Suprapubic skin (tissue), 4 donors: Measurements from ENCODE around the gene MYH7B. TPM values are rescaled to one million over a fixed set of nuclear protein-coding genes. Genes with fewer than 3 reads are reported as not detected.
A peak's percentile ranks its signal among the peaks of the same experiment; 100 is the strongest.

Source experiments
- DNase-seq, 2 donors: peaks; one replicate each; pipeline ENCODE4 v3.0.0-alpha.2; 2019; ENCODE audit warnings: low spot score in 2 of 2
- H3K27ac ChIP-seq: fragments of 200-600 bp; sonication (generic); one replicate; pipeline ENCODE4 v1.5.1; 2019
- H3K27me3 ChIP-seq: fragments of 200-600 bp; sonication (generic); one replicate; pipeline ENCODE4 v1.5.1; 2019
- H3K36me3 ChIP-seq: fragments of 200-600 bp; sonication (generic); one replicate; pipeline ENCODE4 v1.5.1; 2019
- H3K4me1 ChIP-seq: fragments of 200-600 bp; sonication (generic); one replicate; pipeline ENCODE4 v1.5.1; 2019
- H3K4me3 ChIP-seq: fragments of 200-600 bp; sonication (generic); one replicate; pipeline ENCODE4 v1.5.1; 2019; ENCODE audit warnings: mild to moderate bottlenecking
- H3K9me3 ChIP-seq: fragments of 200-600 bp; sonication (generic); one replicate; pipeline ENCODE4 v1.5.1; 2019
- EP300 ChIP-seq: sonication (generic); formaldehyde crosslinking; IDR thresholded peaks from one replicate; pipeline ENCODE4 v1.6.1; 2017; ENCODE audit warnings: antibody characterized with exemption
- POLR2A ChIP-seq, 2 donors: fragments of 450-650 bp; IDR thresholded peaks; one replicate each; pipeline ENCODE4 v1.6.1; 2017; ENCODE audit warnings: antibody characterized with exemption in 2 of 2, mild to moderate bottlenecking in 2 of 2, moderate library complexity in 2 of 2
- POLR2AphosphoS5 ChIP-seq, 3 donors: sonication (generic); formaldehyde crosslinking; IDR thresholded peaks; one replicate each; pipeline ENCODE4 v1.6.1; 2017; ENCODE audit warnings: antibody characterized with exemption in 3 of 3
- WGBS: methylation state at CpG from one replicate; pipeline ENCODE4 v1.1.5; 2018; 5-methylcytosine and 5-hydroxymethylcytosine counted together
- total RNA-seq, 4 donors: library from RNA; depleted of rRNA; stranded (reverse); fragments of >200 nt; gene quantifications; one replicate each; pipeline ENCODE4 v1.1.0, GENCODE V29; 2016
- TF ChIP-seq, protein P1 (sequence below), 2 donors: fragments of 200-600 bp in 1 of 2; fragments of 450-650 bp in 1 of 2; sonication (generic) in 1 of 2; IDR thresholded peaks; one replicate each; pipeline ENCODE4 v1.5.1; 2016 to 2019; ENCODE audit warnings: antibody characterized with exemption in 2 of 2, mild to moderate bottlenecking in 1 of 2, moderate library complexity in 1 of 2

Gene MYH7B
- under 1 TPM in 3 of 4 donors, not detected in 1; 0.18 to 0.97 (median 0.30) TPM for total RNA-seq

- peak within 1 kb of the TSS; percentile 77 for H3K27ac ChIP-seq
- no peaks in the 10 kb centered on the region for H3K9me3 ChIP-seq
- peaks cover 2% of the 10 kb centered on the region for H3K36me3 ChIP-seq
- H3K4me1 ChIP-seq: peaks cover 21% of the 10 kb centered on the region
- H3K4me3 ChIP-seq: peak within 1 kb of the TSS; percentile 68
- DNase-seq: peak; percentile 97 to 98
- TF ChIP-seq POLR2A (IDR thresholded peaks at IDR 0.05) (peak in 1 of 2 donors; percentile 67), EP300 (no peak), POLR2AphosphoS5 (IDR thresholded peaks at IDR 0.05) (peak; percentile 18 to 93 (median 86))
- TF ChIP-seq, protein P1, sequence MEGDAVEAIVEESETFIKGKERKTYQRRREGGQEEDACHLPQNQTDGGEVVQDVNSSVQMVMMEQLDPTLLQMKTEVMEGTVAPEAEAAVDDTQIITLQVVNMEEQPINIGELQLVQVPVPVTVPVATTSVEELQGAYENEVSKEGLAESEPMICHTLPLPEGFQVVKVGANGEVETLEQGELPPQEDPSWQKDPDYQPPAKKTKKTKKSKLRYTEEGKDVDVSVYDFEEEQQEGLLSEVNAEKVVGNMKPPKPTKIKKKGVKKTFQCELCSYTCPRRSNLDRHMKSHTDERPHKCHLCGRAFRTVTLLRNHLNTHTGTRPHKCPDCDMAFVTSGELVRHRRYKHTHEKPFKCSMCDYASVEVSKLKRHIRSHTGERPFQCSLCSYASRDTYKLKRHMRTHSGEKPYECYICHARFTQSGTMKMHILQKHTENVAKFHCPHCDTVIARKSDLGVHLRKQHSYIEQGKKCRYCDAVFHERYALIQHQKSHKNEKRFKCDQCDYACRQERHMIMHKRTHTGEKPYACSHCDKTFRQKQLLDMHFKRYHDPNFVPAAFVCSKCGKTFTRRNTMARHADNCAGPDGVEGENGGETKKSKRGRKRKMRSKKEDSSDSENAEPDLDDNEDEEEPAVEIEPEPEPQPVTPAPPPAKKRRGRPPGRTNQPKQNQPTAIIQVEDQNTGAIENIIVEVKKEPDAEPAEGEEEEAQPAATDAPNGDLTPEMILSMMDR (IDR thresholded peaks at IDR 0.05): peak; percentile 22 to 40
- no peaks in the 10 kb centered on the region for H3K27me3 ChIP-seq
- under 1% methylated on average over 39 of the region's 62 CpGs for WGBS
Measured at GRCh38 chr20:34955231-34956040, at the start of gene MYH7B, which contains the start of gene GSS. MYH7B (plus strand) TSS chr20:34955868; CDS start chr20:34978006, 22,138 bp downstream. GSS (minus strand) TSS chr20:34955806; CDS start chr20:34951852, 3,954 bp downstream.

DNA sequence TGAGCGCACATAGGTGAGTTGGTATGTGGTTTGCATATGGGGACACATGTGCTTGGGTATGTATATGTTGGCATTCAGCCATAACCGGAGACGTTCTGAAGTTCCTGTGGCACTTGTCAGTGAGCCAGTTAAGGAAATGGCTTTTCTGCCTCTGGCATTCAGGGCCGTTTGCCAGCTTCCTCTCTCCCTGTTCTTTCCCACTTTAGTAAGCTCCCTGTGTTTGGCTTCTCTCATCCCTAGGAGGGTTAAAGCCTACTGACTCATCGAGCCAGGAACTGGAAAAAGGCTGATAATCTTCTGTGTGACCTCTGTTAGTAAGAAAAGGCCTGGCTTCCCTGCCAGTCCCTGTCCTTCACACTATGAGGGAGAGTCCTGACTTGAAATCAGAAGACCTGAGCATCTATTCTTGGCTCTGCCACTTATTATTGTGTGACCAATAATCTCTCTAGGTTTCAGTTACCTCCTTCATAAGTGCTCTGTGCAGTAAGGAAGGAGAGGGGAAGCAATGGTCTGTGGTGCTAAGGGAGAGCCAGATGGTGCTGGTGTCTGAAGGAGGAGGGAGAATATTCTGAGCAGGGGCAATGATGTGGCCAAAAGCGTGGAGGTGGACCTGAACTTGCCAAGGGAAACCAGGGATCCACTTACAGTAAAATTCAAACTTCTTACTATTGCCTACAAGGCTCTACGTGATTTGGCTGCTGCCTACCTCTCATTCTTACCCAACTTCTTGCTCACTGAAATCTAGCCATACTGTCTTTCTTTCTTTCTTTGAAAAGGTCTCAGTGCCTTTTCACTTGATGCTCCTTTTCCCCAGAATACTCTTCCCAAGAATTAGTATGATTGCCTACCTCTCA lies 47.8 kb upstream of the MYH7B start:
- no peak for TF ChIP-seq POLR2AphosphoS5 (IDR thresholded peaks at IDR 0.05)
- TF ChIP-seq, protein P1 (IDR thresholded peaks at IDR 0.05): no peak
- no peak for TF ChIP-seq EP300
- TF ChIP-seq POLR2A (IDR thresholded peaks at IDR 0.05): no peak
- H3K27ac ChIP-seq: peak overlapping the region; percentile 74
- H3K36me3 ChIP-seq: no peaks in the 10 kb centered on the region
- no peak for DNase-seq
- H3K4me1 ChIP-seq: peaks cover 17% of the 10 kb centered on the region
- no peaks in the 10 kb centered on the region for H3K27me3 ChIP-seq
- 26% methylated on average over 7 of the region's 7 CpGs for WGBS
- H3K4me3 ChIP-seq: no peak overlapping the region
- no peaks in the 10 kb centered on the region for H3K9me3 ChIP-seq

- Histone ChIP-seq H3K27ac (no peak overlapping the region), H3K36me3 (peaks cover 6% of the 10 kb centered on the region), H3K9me3 (no peaks in the 10 kb centered on the region), H3K4me1 (no peaks in the 10 kb centered on the region), H3K27me3 (no peaks in the 10 kb centered on the region), H3K4me3 (no peak overlapping the region)
- no peak for TF ChIP-seq EP300
- no peak for TF ChIP-seq POLR2AphosphoS5 (IDR thresholded peaks at IDR 0.05)
- TF ChIP-seq, protein P1 (IDR thresholded peaks at IDR 0.05): no peak
- no peak for TF ChIP-seq POLR2A (IDR thresholded peaks at IDR 0.05)
- 88% methylated on average over 4 of the region's 4 CpGs for WGBS
- no peak for DNase-seq
Measured at GRCh38 chr20:34915131-34915530, 40.5 kb upstream of the MYH7B start.

GRCh38 chr20:34915749-34916455 lies 39.8 kb upstream of the MYH7B start:
- Histone ChIP-seq H3K27me3 (no peaks in the 10 kb centered on the region), H3K9me3 (no peaks in the 10 kb centered on the region), H3K4me1 (no peaks in the 10 kb centered on the region), H3K27ac (no peak overlapping the region), H3K4me3 (no peak overlapping the region), H3K36me3 (peaks cover 14% of the 10 kb centered on the region)
- WGBS: 93% methylated on average over 4 of the region's 4 CpGs
- DNase-seq: no peak
- TF ChIP-seq POLR2A (IDR thresholded peaks at IDR 0.05): no peak
- TF ChIP-seq, protein P1 (IDR thresholded peaks at IDR 0.05): no peak
- no peak for TF ChIP-seq POLR2AphosphoS5 (IDR thresholded peaks at IDR 0.05)
- no peak for TF ChIP-seq EP300
